22Rv1 (cell line): Measurements from ENCODE around the gene SPATA17.

ENCODE experiments used
- CTCF ChIP-seq: fragments of 450-650 bp; IDR thresholded peaks from 2 replicates; pipeline ENCODE4 v1.5.1; 2017; ENCODE audit warnings: mild to moderate bottlenecking
- ZFX ChIP-seq: fragments of 450-650 bp; IDR thresholded peaks from 2 replicates; pipeline ENCODE4 v1.6.1; 2017; ENCODE audit warnings: antibody characterized with exemption, borderline replicate concordance

GRCh38 chr1:217718873-217719272 lies 87.7 kb downstream of the SPATA17 start:
- TF ChIP-seq CTCF (peak; percentile 26), ZFX (no peak)
